Glutamatergic neuron (in vitro differentiated cells): Measurements from ENCODE around the gene C9orf43. TPM values are rescaled to one million over a fixed set of nuclear protein-coding genes. Genes with fewer than 3 reads are reported as not detected.

Source experiments
- DNase-seq: peaks from one replicate; pipeline ENCODE4 v3.0.0; 2022
- H3K27ac Mint-ChIP-seq: one replicate; pipeline ENCODE4 v1.8.0; 2020; ENCODE audit warnings: mild to moderate bottlenecking, mixed read lengths, inconsistent platforms; ENCODE audit not compliant: unreplicated experiment
- H3K27me3 Mint-ChIP-seq: one replicate; pipeline ENCODE4 v1.8.0; 2020; ENCODE audit warnings: mild to moderate bottlenecking, moderate library complexity, mixed read lengths, inconsistent platforms; ENCODE audit not compliant: unreplicated experiment
- H3K36me3 Mint-ChIP-seq: one replicate; pipeline ENCODE4 v1.8.0; 2020; ENCODE audit warnings: mild to moderate bottlenecking, mixed read lengths, inconsistent platforms; ENCODE audit not compliant: unreplicated experiment
- H3K4me1 Mint-ChIP-seq: one replicate; pipeline ENCODE4 v1.8.0; 2020; ENCODE audit warnings: mild to moderate bottlenecking, low read depth, mixed read lengths, inconsistent platforms; ENCODE audit not compliant: unreplicated experiment
- H3K4me3 Mint-ChIP-seq: one replicate; pipeline ENCODE4 v1.8.0; 2020; ENCODE audit warnings: mild to moderate bottlenecking, mixed read lengths, inconsistent platforms; ENCODE audit not compliant: unreplicated experiment
- H3K9me3 Mint-ChIP-seq: one replicate; pipeline ENCODE4 v1.8.0; 2020; ENCODE audit warnings: mild to moderate bottlenecking, moderate library complexity, mixed read lengths, inconsistent platforms; ENCODE audit not compliant: unreplicated experiment
- CTCF ChIP-seq: fragments of 200-600 bp; sonication (generic); IDR thresholded peaks from one replicate; pipeline ENCODE4 v1.5.0; 2021; ENCODE audit not compliant: partially characterized antibody, unreplicated experiment
- total RNA-seq: library from RNA; stranded (reverse); fragmentation: NEBNext Ultra II Directional; extraction: Animal tissue kit (Norgen Biotek cat#: 25700); gene quantifications from one replicate; pipeline ENCODE4 v1.2.1, GENCODE V29; 2021; ENCODE audit not compliant: unreplicated experiment

The C9orf43 gene
- total RNA-seq, 1 donor from 2014 or later, result 0.47 TPM

GRCh38 chr9:113388833-113389232, 21.7 kb upstream of the C9orf43 start:
- Mint-ChIP-seq H3K4me1 (no peaks in the 10 kb centered on the region), H3K9me3 (no peaks in the 10 kb centered on the region), H3K36me3 (peaks cover 13% of the 10 kb centered on the region), H3K27me3 (peaks cover 3% of the 10 kb centered on the region), H3K27ac (no peak overlapping the region), H3K4me3 (no peak overlapping the region)
- no peak for DNase-seq
- TF ChIP-seq CTCF, result no peak

- TF ChIP-seq CTCF, result no peak
- H3K9me3 Mint-ChIP-seq, result no peaks in the 10 kb centered on the region
- no peak for DNase-seq
- H3K4me1 Mint-ChIP-seq, result no peaks in the 10 kb centered on the region
- peaks cover 3% of the 10 kb centered on the region for H3K27me3 Mint-ChIP-seq
- H3K27ac Mint-ChIP-seq, result no peak overlapping the region
- peaks cover 13% of the 10 kb centered on the region for H3K36me3 Mint-ChIP-seq
- H3K4me3 Mint-ChIP-seq, result no peak overlapping the region
These were observed 21.1 kb upstream of the C9orf43 start for GRCh38 chr9:113389451-113389850.

GRCh38 chr9:113390192-113390960, 20.2 kb upstream of the C9orf43 start:
- H3K4me1 Mint-ChIP-seq, result no peaks in the 10 kb centered on the region
- no peak for TF ChIP-seq CTCF
- peaks cover 13% of the 10 kb centered on the region for H3K36me3 Mint-ChIP-seq
- no peak overlapping the region for H3K4me3 Mint-ChIP-seq
- no peak for DNase-seq
- no peak overlapping the region for H3K27ac Mint-ChIP-seq
- H3K9me3 Mint-ChIP-seq, result no peaks in the 10 kb centered on the region
- peaks cover 3% of the 10 kb centered on the region for H3K27me3 Mint-ChIP-seq

- Mint-ChIP-seq H3K36me3 (peaks cover 13% of the 10 kb centered on the region), H3K27me3 (peaks cover 3% of the 10 kb centered on the region), H3K9me3 (no peaks in the 10 kb centered on the region), H3K27ac (no peak overlapping the region), H3K4me1 (no peaks in the 10 kb centered on the region), H3K4me3 (no peak overlapping the region)
- no peak for DNase-seq
- no peak for TF ChIP-seq CTCF
These were observed 18.6 kb upstream of the C9orf43 start for GRCh38 chr9:113391917-113392316.

GRCh38 chr9:113393281-113393680, 17.3 kb upstream of the C9orf43 start:
- H3K36me3 Mint-ChIP-seq, result peaks cover 5% of the 10 kb centered on the region
- no peak overlapping the region for H3K27ac Mint-ChIP-seq
- no peaks in the 10 kb centered on the region for H3K4me1 Mint-ChIP-seq
- TF ChIP-seq CTCF, result no peak
- H3K9me3 Mint-ChIP-seq, result no peaks in the 10 kb centered on the region
- peaks cover 3% of the 10 kb centered on the region for H3K27me3 Mint-ChIP-seq
- no peak overlapping the region for H3K4me3 Mint-ChIP-seq
- no peak for DNase-seq
